ENCODE data around the gene GRID1. TPM values are rescaled to one million over a fixed set of nuclear protein-coding genes. Genes with fewer than 3 reads are reported as not detected.

The GRID1 gene
- total and polyA plus RNA-seq, 9 of the 15 experiments (the other 6 are each of a cell fraction or from before 2014, with no cell fraction given) = 0.01 to 7.2 (median 1.2) TPM

- TF ChIP-seq SREBF1 (IDR thresholded peaks at IDR 0.05; ENCODE audit: borderline replicate concordance, low read depth, low read length) = no peak
- no peak for TF ChIP-seq ZNF551 (CRISPR knock-in tag; IDR thresholded peaks at IDR 0.05)
Measured at GRCh38 chr10:86357676-86358075, 8.9 kb downstream of the GRID1 start (continued).

- in situ Hi-C loops (cut with MboI) = no loop called here
- FAIRE-seq (no peak), ATAC-seq (no peak), DNase-seq (ENCODE audit: extremely low read depth in 1 of 4, low spot score in 3 of 4) (no peak)
- Histone ChIP-seq H3K9me3 (replicated peaks; ENCODE audit: control insufficient read depth, insufficient read depth, low read depth, low read length) (no peaks in the 10 kb centered on the region), H3K4me1 (replicated peaks in 1 of 2; ENCODE audit: control insufficient read depth in 2 of 2, insufficient read depth in 2 of 2, low read length in 2 of 2) (no peaks in the 10 kb centered on the region), H3K4me2 (ENCODE audit: insufficient read depth, low read length) (no peak overlapping the region), H3K4me3 (no peak overlapping the region), H2AFZ (ENCODE audit: low read depth, low read length) (no peak overlapping the region), H3K79me2 (ENCODE audit: control insufficient read depth, insufficient read depth, low read length) (no peaks in the 10 kb centered on the region), H3K9ac (ENCODE audit: insufficient read depth in 1 of 2, low read depth in 2 of 2, low read length in 2 of 2) (no peak overlapping the region), H3K27ac (ENCODE audit: extremely low read depth, low read depth, low read length) (no peak overlapping the region), H3K36me3 (ENCODE audit: control insufficient read depth, insufficient read depth, low read length) (no peaks in the 10 kb centered on the region), H3K9me1 (ENCODE audit: control insufficient read depth, insufficient read depth, low read length) (no peaks in the 10 kb centered on the region), H4K20me1 (replicated peaks; ENCODE audit: control insufficient read depth, insufficient read depth, low read length) (no peaks in the 10 kb centered on the region), H3K27me3 (ENCODE audit: control insufficient read depth in 2 of 2, insufficient read depth in 2 of 2, low read length in 2 of 2) (peaks cover 0 to 6% of the 10 kb centered on the region in 2 experiments; a peak in 2 of 5 replicates)
- WGBS (ENCODE audit: insufficient coverage, low coverage, missing lambda C conversion rate) = 0% methylated on average over 2 of the region's 2 CpGs
- TF ChIP-seq HNRNPH1 (optimal IDR thresholded peaks at IDR 0.05; ENCODE audit: low read depth, low read length) (no peak), NFYB (IDR thresholded peaks at IDR 0.05; ENCODE audit: extremely low read depth, insufficient read length) (no peak), ZNF165 (CRISPR knock-in tag; IDR thresholded peaks at IDR 0.05; ENCODE audit: borderline replicate concordance) (no peak), ZNF589 (CRISPR knock-in tag; IDR thresholded peaks at IDR 0.05; ENCODE audit: low read depth) (no peak), PRDM10 (IDR thresholded peaks at IDR 0.05; ENCODE audit: partially characterized antibody) (no peak), ELF2 (CRISPR knock-in tag; IDR thresholded peaks at IDR 0.05) (no peak), CUX1 (CRISPR knock-in tag; IDR thresholded peaks at IDR 0.05) (no peak), ZNF586 (CRISPR knock-in tag; conservative IDR thresholded peaks at IDR 0.05) (no peak)
- POLR2A ChIA-PET = interaction anchor here (0.5 kb wide), 1 partner anchor 166 kb away, joined by 3 read pairs; no protein-coding TSS in a partner anchor
- BruUV-seq (replicated peaks) = no TSS peak
- CTCF ChIA-PET (ENCODE audit: low intra/inter-chr PET ratio) = interaction anchor here (0.6 kb wide), 1 partner anchor 23 kb away, joined by 3 read pairs; no protein-coding TSS in a partner anchor
- intact Hi-C loops (cut with micrococcal nuclease) = no loop called here
Measured at GRCh38 chr10:86357041-86357440, 9.6 kb downstream of the GRID1 start.
